WERI-Rb-1 (cell line): Measurements from ENCODE around the gene NATD1.

Experiments used
- DNase-seq: peaks from one replicate; pipeline ENCODE4 v3.0.0-alpha.2; 2020
- H3K27ac ChIP-seq: fragments of 250-450 bp; sonication (Bioruptor Pico); 2 replicates; pipeline ENCODE4 v1.5.1; 2020; ENCODE audit warnings: mild to moderate bottlenecking, moderate library complexity
- H3K27me3 ChIP-seq: fragments of 250-450 bp; sonication (Bioruptor Pico); 2 replicates; pipeline ENCODE4 v1.5.1; 2021; ENCODE audit warnings: mild to moderate bottlenecking, low read depth, moderate library complexity; ENCODE audit not compliant: insufficient read depth, severe bottlenecking
- H3K36me3 ChIP-seq: fragments of 250-450 bp; sonication (Bioruptor Pico); 2 replicates; pipeline ENCODE4 v1.5.1; 2020; ENCODE audit warnings: mild to moderate bottlenecking, moderate library complexity
- H3K4me3 ChIP-seq: 2 replicates; pipeline ENCODE4 v1.5.1; 2011; ENCODE audit warnings: low read depth, mild to moderate bottlenecking, control low read depth, low read length
- H3K9me3 ChIP-seq: fragments of 250-450 bp; sonication (Bioruptor Pico); 2 replicates; pipeline ENCODE4 v1.5.1; 2021; ENCODE audit warnings: mild to moderate bottlenecking, moderate library complexity; ENCODE audit not compliant: severe bottlenecking
- TF ChIP-seq, protein P1 (sequence below): IDR thresholded peaks from 2 replicates; pipeline ENCODE4 v1.5.1; 2011; ENCODE audit warnings: low read depth, mild to moderate bottlenecking, control low read depth, inconsistent platforms, low read length

The NATD1 gene

DNA sequence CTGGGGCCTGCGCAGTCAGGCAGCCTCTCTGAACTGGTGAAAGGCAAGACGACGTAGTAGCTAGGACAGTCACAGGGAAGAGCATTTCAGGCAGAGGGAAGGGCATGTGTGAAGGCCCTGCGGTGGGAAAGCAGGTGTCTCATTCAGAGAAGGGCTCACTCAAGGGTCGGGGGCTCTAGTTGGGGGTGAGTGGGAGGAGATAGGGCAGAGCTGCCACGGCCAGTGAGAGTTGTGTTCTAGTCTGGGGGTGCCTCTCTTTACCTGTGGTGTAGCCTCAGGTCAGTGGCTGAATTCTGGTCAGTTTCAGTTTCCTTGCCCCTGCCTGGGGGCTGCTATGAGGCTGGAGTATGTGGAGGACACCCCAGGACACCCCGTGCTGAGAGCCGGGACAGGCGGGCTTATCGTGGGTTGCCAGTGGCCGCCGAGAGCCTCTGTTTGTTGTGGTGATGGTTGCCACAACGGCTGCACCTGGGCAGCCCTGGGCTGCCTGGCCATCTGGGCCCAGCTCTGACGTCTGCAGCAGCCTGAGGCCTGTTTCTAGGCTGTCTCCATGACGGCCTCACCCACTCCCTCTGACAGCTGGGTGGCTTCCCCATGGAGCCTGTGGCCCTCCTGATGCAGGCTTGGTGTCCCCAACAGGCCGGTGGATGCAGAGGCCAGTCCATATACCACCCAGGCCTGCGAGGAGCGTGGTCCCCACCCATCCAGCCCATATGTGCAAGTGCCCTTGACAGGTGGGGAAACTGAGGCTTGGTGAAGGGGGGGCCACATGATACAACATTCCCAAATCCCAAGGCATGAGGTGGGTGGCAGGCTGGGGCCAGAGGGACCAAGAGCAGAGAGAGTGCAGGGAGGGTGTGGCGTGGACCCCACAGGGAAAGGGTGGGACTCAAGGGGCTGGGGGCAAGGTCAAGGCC is 42.1 kb upstream of the NATD1 start:
- H3K4me3 ChIP-seq: no peak overlapping the region
- TF ChIP-seq, protein P1, sequence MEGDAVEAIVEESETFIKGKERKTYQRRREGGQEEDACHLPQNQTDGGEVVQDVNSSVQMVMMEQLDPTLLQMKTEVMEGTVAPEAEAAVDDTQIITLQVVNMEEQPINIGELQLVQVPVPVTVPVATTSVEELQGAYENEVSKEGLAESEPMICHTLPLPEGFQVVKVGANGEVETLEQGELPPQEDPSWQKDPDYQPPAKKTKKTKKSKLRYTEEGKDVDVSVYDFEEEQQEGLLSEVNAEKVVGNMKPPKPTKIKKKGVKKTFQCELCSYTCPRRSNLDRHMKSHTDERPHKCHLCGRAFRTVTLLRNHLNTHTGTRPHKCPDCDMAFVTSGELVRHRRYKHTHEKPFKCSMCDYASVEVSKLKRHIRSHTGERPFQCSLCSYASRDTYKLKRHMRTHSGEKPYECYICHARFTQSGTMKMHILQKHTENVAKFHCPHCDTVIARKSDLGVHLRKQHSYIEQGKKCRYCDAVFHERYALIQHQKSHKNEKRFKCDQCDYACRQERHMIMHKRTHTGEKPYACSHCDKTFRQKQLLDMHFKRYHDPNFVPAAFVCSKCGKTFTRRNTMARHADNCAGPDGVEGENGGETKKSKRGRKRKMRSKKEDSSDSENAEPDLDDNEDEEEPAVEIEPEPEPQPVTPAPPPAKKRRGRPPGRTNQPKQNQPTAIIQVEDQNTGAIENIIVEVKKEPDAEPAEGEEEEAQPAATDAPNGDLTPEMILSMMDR: no peak
- peaks cover 5% of the 10 kb centered on the region; the same call in 1 of the 2 replicates for H3K36me3 ChIP-seq
- no peaks in the 10 kb centered on the region for H3K9me3 ChIP-seq
- H3K27ac ChIP-seq: no peak overlapping the region
- no peak for DNase-seq
- H3K27me3 ChIP-seq: peaks cover 17% of the 10 kb centered on the region

DNA sequence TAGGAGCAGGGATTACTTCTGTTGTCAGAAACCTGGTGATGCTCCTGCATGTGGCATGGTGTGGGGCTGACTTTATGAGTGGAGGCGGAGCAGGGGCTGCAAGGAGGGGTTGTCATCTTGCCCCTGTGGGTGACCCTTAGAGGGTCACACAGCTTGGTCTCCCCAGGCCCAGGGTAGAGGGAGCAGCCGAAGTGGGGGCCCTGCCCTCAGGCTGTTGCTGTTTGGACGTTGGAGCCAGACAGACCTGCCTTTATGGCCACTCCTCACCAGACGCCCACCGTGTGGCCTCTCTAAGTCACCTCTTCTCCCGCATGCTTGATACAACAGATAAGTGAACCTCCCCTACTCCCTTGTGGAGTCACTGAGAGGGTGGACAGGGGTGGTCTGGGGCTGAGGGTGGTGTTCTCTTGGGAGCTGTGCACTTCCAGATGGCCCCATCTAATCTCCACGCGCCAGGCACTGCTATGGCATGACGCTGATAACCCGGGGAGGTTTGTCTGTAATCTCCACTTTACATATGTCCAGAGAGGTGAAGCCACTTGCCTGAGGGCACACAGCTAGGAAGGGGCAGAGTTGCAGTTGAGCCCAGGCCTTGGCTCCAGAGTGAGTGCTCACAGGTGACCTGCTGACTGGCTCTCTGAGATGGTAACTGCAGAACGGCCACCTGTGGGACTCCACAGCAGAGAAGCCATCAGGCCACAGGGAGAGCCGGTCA is 41.3 kb upstream of the NATD1 start:
- Histone ChIP-seq H3K9me3 (no peaks in the 10 kb centered on the region), H3K36me3 (peaks cover 5% of the 10 kb centered on the region; the same call in 1 of the 2 replicates), H3K27me3 (peaks cover 17% of the 10 kb centered on the region), H3K4me3 (no peak overlapping the region), H3K27ac (no peak overlapping the region)
- TF ChIP-seq, protein P1: no peak
- no peak for DNase-seq

DNA sequence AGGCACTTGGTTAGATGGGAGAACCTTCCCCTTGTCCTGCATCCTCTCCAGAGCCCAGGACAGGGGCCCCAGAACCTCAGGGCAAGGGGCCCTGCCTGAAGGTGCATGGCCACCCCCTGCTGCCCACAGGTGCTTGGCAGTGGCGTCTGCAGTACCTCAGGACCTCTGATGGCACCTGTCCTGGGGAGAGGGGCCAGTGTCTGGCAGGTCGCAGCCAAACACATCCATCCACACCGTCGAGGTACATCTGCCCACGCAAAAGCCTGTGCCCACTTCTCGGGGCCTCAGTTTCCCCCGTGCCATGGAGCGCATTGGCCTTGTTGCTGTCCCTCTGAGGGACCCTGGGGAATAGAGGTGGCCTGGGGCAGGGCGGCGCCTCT is 40.6 kb upstream of the NATD1 start:
- DNase-seq: no peak
- no peak overlapping the region for H3K27ac ChIP-seq
- H3K27me3 ChIP-seq: peaks cover 17% of the 10 kb centered on the region
- no peaks in the 10 kb centered on the region for H3K9me3 ChIP-seq
- TF ChIP-seq, protein P1: no peak
- H3K36me3 ChIP-seq: no peaks in the 10 kb centered on the region
- H3K4me3 ChIP-seq: no peak overlapping the region

- TF ChIP-seq, protein P1: no peak
- Histone ChIP-seq H3K9me3 (no peaks in the 10 kb centered on the region), H3K4me3 (no peak overlapping the region), H3K27me3 (peaks cover 14% of the 10 kb centered on the region), H3K27ac (no peak overlapping the region), H3K36me3 (no peaks in the 10 kb centered on the region)
- DNase-seq: no peak
These were observed 39.9 kb upstream of the NATD1 start for GRCh38 chr17:21292867-21293830.

GRCh38 chr17:21291862-21292261 is 38.7 kb upstream of the NATD1 start:
- H3K36me3 ChIP-seq: no peaks in the 10 kb centered on the region
- no peak overlapping the region for H3K27ac ChIP-seq
- TF ChIP-seq, protein P1: no peak
- no peaks in the 10 kb centered on the region for H3K9me3 ChIP-seq
- peaks cover 13% of the 10 kb centered on the region for H3K27me3 ChIP-seq
- H3K4me3 ChIP-seq: no peak overlapping the region
- no peak for DNase-seq
